ENCODE data around the gene SGMS1. TPM values are rescaled to one million over a fixed set of nuclear protein-coding genes. Genes with fewer than 3 reads are reported as not detected.

SGMS1 gene
- total RNA-seq, 2 experiments from 2014 or later = 24.8 to 25.2 TPM

GRCh38 chr10:50314169-50315071 lies 309.3 kb downstream of the SGMS1 start:
- Mint-ChIP-seq H3K27ac (no peak overlapping the region), H3K4me3 (no peak overlapping the region), H3K36me3 (ENCODE audit: low read depth) (peaks cover 70% of the 10 kb centered on the region), H3K4me1 (ENCODE audit: low read depth) (peaks cover 10% of the 10 kb centered on the region), H3K9me3 (no peaks in the 10 kb centered on the region), H3K27me3 (no peaks in the 10 kb centered on the region)
- no peak for ATAC-seq (ENCODE audit: poor library complexity)
- no peak for TF ChIP-seq CTCF (IDR thresholded peaks at IDR 0.05)
- no peak overlapping the region for H3K27ac ChIP-seq (ENCODE audit: low read depth in 1 of 2, low read length in 2 of 2)
- DNase-seq = no peak
- peaks cover 26% of the 10 kb centered on the region for H3K36me3 ChIP-seq (ENCODE audit: insufficient read depth, low read length)
- POLR2A ChIA-PET = interaction anchor here (2.5 kb wide), 1 partner anchor 12 kb away, joined by 7 read pairs; no protein-coding TSS in a partner anchor
- no peaks in the 10 kb centered on the region for H3K9me3 ChIP-seq (ENCODE audit: control insufficient read depth in 1 of 2, insufficient read depth in 1 of 2, low read length in 2 of 2)
- CTCF ChIA-PET = no interaction called here
- H3K4me3 ChIP-seq (ENCODE audit: low read length) = no peak overlapping the region
- intact Hi-C loops (cut with DNase I, micrococcal nuclease) = no loop called here
- no peaks in the 10 kb centered on the region for H3K4me1 ChIP-seq (ENCODE audit: insufficient read depth, low read length)
- no peaks in the 10 kb centered on the region for H3K27me3 ChIP-seq (ENCODE audit: control insufficient read depth in 1 of 2, insufficient read depth in 2 of 2, low read length in 2 of 2)

- POLR2A ChIA-PET = no interaction called here
- Mint-ChIP-seq H3K4me1 (ENCODE audit: low read depth) (peaks cover 10% of the 10 kb centered on the region), H3K27me3 (no peaks in the 10 kb centered on the region)
Measured at GRCh38 chr10:50312464-50313437, 311.0 kb downstream of the SGMS1 start.

More at GRCh38 chr10:50312464-50313437, 311.0 kb downstream of the SGMS1 start:
- intact Hi-C loops (cut with DNase I, micrococcal nuclease) = no loop called here
- no peak for DNase-seq
- Histone ChIP-seq H3K4me1 (ENCODE audit: insufficient read depth, low read length) (no peaks in the 10 kb centered on the region), H3K4me3 (ENCODE audit: low read length) (no peak overlapping the region), H3K36me3 (ENCODE audit: insufficient read depth, low read length) (peaks cover 36% of the 10 kb centered on the region), H3K9me3 (ENCODE audit: control insufficient read depth in 1 of 2, insufficient read depth in 1 of 2, low read length in 2 of 2) (no peaks in the 10 kb centered on the region), H3K27me3 (ENCODE audit: control insufficient read depth in 1 of 2, insufficient read depth in 2 of 2, low read length in 2 of 2) (no peaks in the 10 kb centered on the region), H3K27ac (ENCODE audit: low read depth in 1 of 2, low read length in 2 of 2) (no peak overlapping the region)
- no peak overlapping the region for H3K27ac Mint-ChIP-seq
- CTCF ChIA-PET = interaction anchor here (1.7 kb wide), 1 partner anchor 13 kb away, joined by 5 read pairs; no protein-coding TSS in a partner anchor
- no peak for ATAC-seq (ENCODE audit: poor library complexity)
- H3K4me3 Mint-ChIP-seq = no peak overlapping the region
- no peaks in the 10 kb centered on the region for H3K9me3 Mint-ChIP-seq
- no peak for TF ChIP-seq CTCF (IDR thresholded peaks at IDR 0.05)
- peaks cover 82% of the 10 kb centered on the region for H3K36me3 Mint-ChIP-seq (ENCODE audit: low read depth)

Data from CD4-positive, alpha-beta T cell (primary cell).